PC-3 (cell line): Measurements from ENCODE around the gene EIF4A3. TPM values are rescaled to one million over a fixed set of nuclear protein-coding genes. Genes with fewer than 3 reads are reported as not detected.

Experiments used
- ATAC-seq: fragments of 200-7000 bp; cut with Tn5 transposase; 2 replicates; pipeline ENCODE4 v1.9.1; 2020; ENCODE audit warnings: mild to moderate bottlenecking, moderate library complexity
- BruUV-seq: library from RNA; stranded (reverse); fragments of 400-500 nt; replicated peaks from 2 replicates; lab custom pipeline; 2021; lab: Mats Ljungman, UMichigan
- CTCF ChIA-PET: fragments of 300-600 bp; sonication (Branson Sonifier 250); formaldehyde crosslinking; loops from one replicate; lab custom pipeline; 2022; ENCODE audit warnings: antibody characterized with exemption; lab: Charles Lee
- POLR2A ChIA-PET: fragments of 300-600 bp; sonication (Branson Sonifier 250); formaldehyde crosslinking; loops from one replicate; lab custom pipeline; 2022; ENCODE audit warnings: antibody characterized with exemption; ENCODE audit not compliant: unreplicated experiment; lab: Charles Lee
- DNase-seq: peaks from one replicate; pipeline ENCODE4 v3.0.0-alpha.2; 2015
- H2AFZ ChIP-seq: fragments of 300-600 bp; sonication (generic); 2 replicates; pipeline ENCODE4 v1.6.0; 2016; ENCODE audit warnings: antibody characterized with exemption, low read length
- H3F3A ChIP-seq: fragments of 300-600 bp; sonication (generic); one replicate; pipeline ENCODE4 v1.6.0; 2017; ENCODE audit warnings: antibody characterized with exemption, low read length, control low read depth, mild to moderate bottlenecking; ENCODE audit not compliant: unreplicated experiment
- H3K27ac ChIP-seq: fragments of 300-600 bp; sonication (generic); 2 replicates; pipeline ENCODE4 v1.5.1; 2016; ENCODE audit warnings: mild to moderate bottlenecking, low read length
- H3K27me3 ChIP-seq: fragments of 300-600 bp; sonication (generic); 2 replicates; pipeline ENCODE4 v1.6.1; 2016; ENCODE audit warnings: low read length, mixed read lengths
- H3K36me3 ChIP-seq: fragments of 300-600 bp; sonication (generic); 2 replicates; pipeline ENCODE4 v1.6.1; 2016; ENCODE audit warnings: low read depth, mixed run types, low read length, mixed read lengths
- H3K4me1 ChIP-seq: fragments of 300-600 bp; sonication (generic); 2 replicates; pipeline ENCODE4 v1.5.1; 2016; ENCODE audit warnings: low read length; ENCODE audit not compliant: insufficient read depth
- H3K4me2 ChIP-seq: fragments of 300-600 bp; sonication (generic); 2 replicates; pipeline ENCODE4 v1.6.0; 2016; ENCODE audit warnings: low read length
- H3K4me3 ChIP-seq: fragments of 300-600 bp; sonication (generic); 2 replicates; pipeline ENCODE4 v1.5.1; 2016; ENCODE audit warnings: mild to moderate bottlenecking, low read length, mixed read lengths
- H3K79me2 ChIP-seq: fragments of 300-600 bp; sonication (generic); 2 replicates; pipeline ENCODE4 v1.6.1; 2017; ENCODE audit warnings: low read length, mixed read lengths
- H3K9ac ChIP-seq: fragments of 300-600 bp; sonication (generic); 2 replicates; pipeline ENCODE4 v1.6.0; 2016; ENCODE audit warnings: mild to moderate bottlenecking, low read length
- H3K9me2 ChIP-seq: fragments of 300-600 bp; sonication (generic); replicated peaks from 2 replicates; pipeline ENCODE4 v1.6.1; 2016; ENCODE audit warnings: mixed run types, low read length, mixed read lengths
- H3K9me3 ChIP-seq: fragments of 300-600 bp; sonication (generic); 2 replicates; pipeline ENCODE4 v1.6.1; 2016; ENCODE audit warnings: low read length, mixed read lengths
- H4K20me1 ChIP-seq: fragments of 300-600 bp; sonication (generic); 2 replicates; pipeline ENCODE4 v1.6.1; 2016; ENCODE audit warnings: low read length, mixed read lengths
- CTCF ChIP-seq: fragments of 300-600 bp; sonication (generic); conservative IDR thresholded peaks from 2 replicates; pipeline ENCODE4 v1.5.1; 2017; ENCODE audit warnings: antibody characterized with exemption, low read depth, mild to moderate bottlenecking, low read length
- EZH2 ChIP-seq: fragments of 300-600 bp; sonication (generic); IDR thresholded peaks from one replicate; pipeline ENCODE4 v1.6.1; 2017; ENCODE audit warnings: antibody characterized with exemption, mild to moderate bottlenecking, low read length; ENCODE audit not compliant: unreplicated experiment
- EZH2phosphoT487 ChIP-seq: fragments of 300-600 bp; sonication (generic); IDR thresholded peaks from 2 replicates; pipeline ENCODE4 v1.6.1; 2018; ENCODE audit warnings: mild to moderate bottlenecking, antibody characterized with exemption, low read length, borderline replicate concordance
- intact Hi-C: fragments of 100-400 bp; cut with micrococcal nuclease; formaldehyde crosslinking; loops from 2 replicates; pipeline ENCODE4 v1.9.0; 2023
- total RNA-seq: library from RNA; depleted of rRNA; stranded (reverse); fragments of >200 nt; gene quantifications from 2 replicates; pipeline ENCODE4 v1.2.3, GENCODE V29; 2014

EIF4A3 gene
- total RNA-seq, 1 experiment from 2014 or later: 167 TPM

GRCh38 chr17:80116921-80117380 lies 30.0 kb downstream of the EIF4A3 start:
- POLR2A ChIA-PET: no interaction called here

GRCh38 chr17:80116276-80116920 lies 30.5 kb downstream of the EIF4A3 start:
- ATAC-seq: no peak

More at GRCh38 chr17:80116921-80117380, 30.0 kb downstream of the EIF4A3 start:
- intact Hi-C loops: no loop called here
- Histone ChIP-seq H2AFZ (no peak overlapping the region), H3K4me1 (no peaks in the 10 kb centered on the region), H4K20me1 (no peaks in the 10 kb centered on the region), H3K9me3 (no peaks in the 10 kb centered on the region), H3K79me2 (no peaks in the 10 kb centered on the region), H3K27ac (no peak overlapping the region), H3K36me3 (no peaks in the 10 kb centered on the region), H3K4me2 (no peak overlapping the region), H3F3A (no peaks in the 10 kb centered on the region), H3K9ac (no peak overlapping the region), H3K4me3 (no peak overlapping the region), H3K27me3 (no peaks in the 10 kb centered on the region), H3K9me2 (no peaks in the 10 kb centered on the region)
- ATAC-seq: no peak
- CTCF ChIA-PET: no interaction called here
- BruUV-seq: no TSS peak
- DNase-seq: no peak
- TF ChIP-seq EZH2 (no peak), EZH2phosphoT487 (no peak), CTCF (no peak)

More at GRCh38 chr17:80116276-80116920, 30.5 kb downstream of the EIF4A3 start:
- no peaks in the 10 kb centered on the region for H4K20me1 ChIP-seq
- H3K27me3 ChIP-seq: no peaks in the 10 kb centered on the region
- H3K36me3 ChIP-seq: no peaks in the 10 kb centered on the region
- TF ChIP-seq EZH2phosphoT487: no peak
- TF ChIP-seq EZH2: no peak
- TF ChIP-seq CTCF: no peak
- H3K9me3 ChIP-seq: no peaks in the 10 kb centered on the region
- intact Hi-C loops: no loop called here
- BruUV-seq: no TSS peak
- DNase-seq: no peak
- no peaks in the 10 kb centered on the region for H3K79me2 ChIP-seq
- H3K27ac ChIP-seq: no peak overlapping the region
- H2AFZ ChIP-seq: no peak overlapping the region
- ChIA-PET POLR2A (no interaction called here), CTCF (no interaction called here)
- no peak overlapping the region for H3K4me3 ChIP-seq
- H3F3A ChIP-seq: no peaks in the 10 kb centered on the region
- no peaks in the 10 kb centered on the region for H3K9me2 ChIP-seq
- no peaks in the 10 kb centered on the region for H3K4me1 ChIP-seq
- no peak overlapping the region for H3K4me2 ChIP-seq
- no peak overlapping the region for H3K9ac ChIP-seq
